H1 (cell line): ENCODE data around the gene L3MBTL1. TPM values are rescaled to one million over a fixed set of nuclear protein-coding genes. Genes with fewer than 3 reads are reported as not detected.

ENCODE experiments used
- KDM5A ChIP-seq: fragments of 200-600 bp; IDR thresholded peaks from 2 replicates; pipeline ENCODE4 v1.7.1; 2012; ENCODE audit warnings: mild to moderate bottlenecking, low read length, inconsistent platforms, mixed read lengths
- MAFK ChIP-seq: IDR thresholded peaks from 2 replicates; pipeline ENCODE4 v1.6.1; 2012; ENCODE audit warnings: low read depth, mild to moderate bottlenecking, improper control_type of control experiment, low read length
- polyA plus RNA-seq, 7 experiments: library from polyadenylated mRNA; depleted of rRNA in 3 of 7; stranded (reverse) in 5 of 7; unstranded in 2 of 7; fragments of >200 nt in 5 of 7; fragments of 200-250 nt in 2 of 7; gene quantifications; 1 replicate in 5 of 7; 2 replicates in 1 of 7; 4 replicates in 1 of 7; pipeline versions ENCODE4 v1.2.1 to v1.2.3, GENCODE V29; 2011 to 2013; ENCODE audit warnings: missing spikeins in 2 of 7, mixed read lengths in 2 of 7
- total RNA-seq: library from RNA; stranded (reverse); fragmentation: NEBNext Ultra II Directional; extraction: Animal tissue kit (Norgen Biotek cat#: 25700); gene quantifications from 2 replicates; pipeline ENCODE4 v1.2.1, GENCODE V29; 2021

L3MBTL1 gene
- total and polyA plus RNA-seq, 2 of the 8 experiments (the other 6 are each of a cell fraction or from before 2014, with no cell fraction given), result 11.9 to 17.0 TPM

DNA sequence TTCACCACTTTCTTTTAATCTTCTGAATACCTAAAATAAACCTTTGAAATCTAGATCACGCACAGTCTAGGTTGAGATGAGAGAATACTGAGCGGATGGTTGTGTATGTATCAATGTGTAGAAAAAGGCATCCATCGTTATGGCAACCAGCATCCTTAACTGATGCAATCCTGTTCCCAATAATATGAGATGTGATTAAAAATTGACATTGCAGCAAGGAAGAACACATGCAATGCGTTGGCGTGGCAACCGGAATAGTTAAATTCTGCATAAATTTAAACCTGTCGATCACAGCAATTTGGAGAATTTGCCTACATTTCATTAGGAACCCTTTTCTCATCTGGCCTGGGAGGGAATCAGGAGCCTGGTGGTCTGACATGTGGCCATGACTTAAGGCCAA is 1.3 kb upstream of the L3MBTL1 start (continued):
- TF ChIP-seq KDM5A (no peak), MAFK (no peak)
